Ascending aorta (tissue), 2 donors: ENCODE measurements around the gene DEUP1. TPM values are rescaled to one million over a fixed set of nuclear protein-coding genes. Genes with fewer than 3 reads are reported as not detected.

Experiments
- DNase-seq, 2 donors: peaks; one replicate each; pipeline ENCODE4 v3.0.0-alpha.2; 2019; ENCODE audit warnings: low spot score in 2 of 2
- H3K27ac ChIP-seq, 2 donors: fragments of 200-600 bp; sonication (generic); one replicate each; pipeline ENCODE4 v1.5.1; 2016 to 2017; ENCODE audit warnings: mild to moderate bottlenecking in 1 of 2
- H3K27me3 ChIP-seq: fragments of 200-600 bp; sonication (generic); one replicate; pipeline ENCODE4 v1.5.1; 2017
- H3K36me3 ChIP-seq, 2 donors: fragments of 200-600 bp; sonication (generic); one replicate each; pipeline ENCODE4 v1.5.1; 2016
- H3K4me1 ChIP-seq, 2 donors: fragments of 200-600 bp; sonication (generic); one replicate each; pipeline ENCODE4 v1.5.1; 2016 to 2017; ENCODE audit warnings: mild to moderate bottlenecking in 1 of 2
- H3K4me3 ChIP-seq, 2 donors: fragments of 200-600 bp; sonication (generic); one replicate each; pipeline ENCODE4 v1.5.1; 2016 to 2017; ENCODE audit warnings: mild to moderate bottlenecking in 1 of 2
- H3K9me3 ChIP-seq, 2 donors: fragments of 200-600 bp; sonication (generic); one replicate each; pipeline ENCODE4 v1.5.1; 2016
- intact Hi-C: fragments of 100-400 bp; cut with DNase I; formaldehyde crosslinking; loops from one replicate; pipeline ENCODE4 v1.15.1; 2023
- total RNA-seq: library from RNA; depleted of rRNA; stranded (reverse); fragments of >200 nt; gene quantifications from one replicate; pipeline ENCODE4 v1.1.0, GENCODE V29; 2016
- TF ChIP-seq, protein P1 (sequence below), 3 experiments: fragments of 200-600 bp in 2 of 3; fragments of 450-650 bp in 1 of 3; sonication (generic) in 2 of 3; IDR thresholded peaks; one replicate each; pipeline ENCODE4 v1.5.1; 2016 to 2019; ENCODE audit warnings: antibody characterized with exemption in 3 of 3, mild to moderate bottlenecking in 1 of 3, moderate library complexity in 1 of 3

DEUP1 gene
- total RNA-seq, 1 donor from 2014 or later, result not detected

DNA sequence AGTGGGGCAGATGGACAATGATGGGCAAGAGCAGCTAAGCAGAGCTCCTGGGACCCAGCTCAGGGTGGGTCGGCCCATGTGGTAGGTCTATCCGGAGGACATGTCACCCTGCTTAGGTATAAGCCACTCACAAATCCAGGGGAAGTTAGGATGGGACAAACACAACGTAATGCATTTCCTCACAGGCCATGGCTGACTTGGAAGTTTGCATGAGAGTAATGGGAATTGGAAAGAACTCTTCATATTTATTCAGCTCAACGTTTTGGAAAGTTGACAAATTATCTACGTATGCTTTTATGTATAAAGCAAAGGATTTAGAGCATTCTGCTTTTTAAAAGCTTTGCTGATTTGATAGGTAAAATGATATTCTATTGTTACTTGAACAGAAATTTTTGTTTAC lies 137.7 kb downstream of the DEUP1 start:
- intact Hi-C loops, result no loop called here
- Histone ChIP-seq H3K36me3 (no peaks in the 10 kb centered on the region), H3K27me3 (no peaks in the 10 kb centered on the region), H3K4me1 (no peaks in the 10 kb centered on the region), H3K9me3 (no peaks in the 10 kb centered on the region), H3K4me3 (no peak overlapping the region), H3K27ac (no peak overlapping the region)
- DNase-seq, result no peak
- TF ChIP-seq, protein P1, sequence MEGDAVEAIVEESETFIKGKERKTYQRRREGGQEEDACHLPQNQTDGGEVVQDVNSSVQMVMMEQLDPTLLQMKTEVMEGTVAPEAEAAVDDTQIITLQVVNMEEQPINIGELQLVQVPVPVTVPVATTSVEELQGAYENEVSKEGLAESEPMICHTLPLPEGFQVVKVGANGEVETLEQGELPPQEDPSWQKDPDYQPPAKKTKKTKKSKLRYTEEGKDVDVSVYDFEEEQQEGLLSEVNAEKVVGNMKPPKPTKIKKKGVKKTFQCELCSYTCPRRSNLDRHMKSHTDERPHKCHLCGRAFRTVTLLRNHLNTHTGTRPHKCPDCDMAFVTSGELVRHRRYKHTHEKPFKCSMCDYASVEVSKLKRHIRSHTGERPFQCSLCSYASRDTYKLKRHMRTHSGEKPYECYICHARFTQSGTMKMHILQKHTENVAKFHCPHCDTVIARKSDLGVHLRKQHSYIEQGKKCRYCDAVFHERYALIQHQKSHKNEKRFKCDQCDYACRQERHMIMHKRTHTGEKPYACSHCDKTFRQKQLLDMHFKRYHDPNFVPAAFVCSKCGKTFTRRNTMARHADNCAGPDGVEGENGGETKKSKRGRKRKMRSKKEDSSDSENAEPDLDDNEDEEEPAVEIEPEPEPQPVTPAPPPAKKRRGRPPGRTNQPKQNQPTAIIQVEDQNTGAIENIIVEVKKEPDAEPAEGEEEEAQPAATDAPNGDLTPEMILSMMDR (IDR thresholded peaks at IDR 0.05), result no peak

DNA sequence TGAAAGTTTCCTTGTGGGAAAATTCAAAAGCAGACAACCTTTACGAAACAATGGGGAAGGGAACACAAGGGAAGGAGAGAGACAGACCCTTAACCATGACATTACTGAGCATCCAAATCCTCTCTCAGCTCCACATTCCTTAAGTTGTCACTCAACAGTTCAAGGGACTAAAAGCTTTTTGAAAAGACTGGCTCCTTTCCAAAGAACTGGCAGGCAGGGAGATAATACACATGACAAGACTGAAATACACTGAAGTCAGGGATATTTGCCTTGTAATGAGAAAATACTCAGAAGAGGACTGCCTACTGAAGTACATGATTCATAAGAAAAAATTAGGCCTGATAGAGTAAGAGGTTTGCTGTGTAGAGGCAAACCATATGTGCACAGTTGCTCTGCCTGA lies 143.6 kb downstream of the DEUP1 start:
- no peaks in the 10 kb centered on the region for H3K4me1 ChIP-seq
- H3K9me3 ChIP-seq, result no peaks in the 10 kb centered on the region
- H3K27me3 ChIP-seq, result no peaks in the 10 kb centered on the region
- H3K27ac ChIP-seq, result no peak overlapping the region
- H3K36me3 ChIP-seq, result peaks cover 7 to 16% of the 10 kb centered on the region in 2 donors
- no peak overlapping the region for H3K4me3 ChIP-seq
- TF ChIP-seq, protein P1 (IDR thresholded peaks at IDR 0.05), result no peak
- intact Hi-C loops, result no loop called here
- DNase-seq, result no peak

DNA sequence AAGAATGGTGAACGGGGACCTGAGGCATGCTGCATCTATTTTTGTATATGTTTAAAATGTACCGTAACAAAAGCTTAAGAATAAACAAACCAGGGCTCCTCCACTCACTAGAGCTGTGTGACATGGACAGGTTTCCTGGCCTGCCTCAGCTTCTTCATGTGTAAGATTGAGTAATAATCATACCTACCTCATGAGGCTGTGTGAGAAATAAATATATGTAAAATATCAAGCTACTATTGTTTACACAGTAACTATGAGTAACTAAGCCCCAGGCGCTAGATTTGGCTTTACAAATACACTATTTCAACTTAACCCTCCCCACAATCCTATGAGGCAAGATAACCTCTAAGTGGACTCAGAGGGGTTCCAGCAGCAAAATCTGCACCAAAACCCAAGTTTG lies 146.3 kb downstream of the DEUP1 start:
- H3K27me3 ChIP-seq, result no peaks in the 10 kb centered on the region

DNA sequence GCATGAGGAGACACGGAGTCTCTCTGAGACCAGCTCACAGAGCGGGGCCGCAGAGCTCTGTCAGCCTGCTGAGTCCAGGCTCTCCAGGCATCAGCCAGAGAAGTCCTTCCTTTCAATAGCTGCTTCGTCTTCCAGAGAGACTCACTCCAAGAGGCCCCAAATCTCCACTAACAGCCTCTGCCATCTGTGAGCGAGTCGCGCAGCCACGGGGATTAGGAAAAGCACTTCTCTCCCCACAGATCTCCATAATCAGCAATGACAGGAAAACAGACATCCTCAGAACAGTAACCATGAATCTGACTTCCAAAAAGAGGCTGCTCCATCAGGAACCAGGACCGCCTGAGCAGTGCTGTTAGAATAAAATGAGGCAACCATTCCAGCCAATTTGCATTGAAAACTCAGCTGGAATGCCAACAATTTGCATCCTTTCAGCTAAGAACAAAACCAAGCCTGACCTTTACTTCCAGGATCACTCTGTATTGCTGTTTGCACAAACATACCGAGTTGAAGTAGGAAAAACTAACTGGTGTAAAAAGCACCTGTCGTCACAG lies 147.2 kb downstream of the DEUP1 start:
- Histone ChIP-seq H3K4me1 (no peaks in the 10 kb centered on the region), H3K27me3 (no peaks in the 10 kb centered on the region), H3K4me3 (no peak overlapping the region), H3K27ac (no peak overlapping the region), H3K9me3 (no peaks in the 10 kb centered on the region), H3K36me3 (peaks cover 7 to 17% of the 10 kb centered on the region in 2 donors)
- TF ChIP-seq, protein P1 (IDR thresholded peaks at IDR 0.05), result no peak
- intact Hi-C loops, result no loop called here
- DNase-seq, result no peak

More for the DNA sequence above, 146.3 kb downstream of the DEUP1 start:
- Histone ChIP-seq H3K4me1 (no peaks in the 10 kb centered on the region), H3K36me3 (peaks cover 7 to 17% of the 10 kb centered on the region in 2 donors), H3K4me3 (no peak overlapping the region), H3K27ac (no peak overlapping the region), H3K9me3 (no peaks in the 10 kb centered on the region)
- TF ChIP-seq, protein P1 (IDR thresholded peaks at IDR 0.05), result no peak
- intact Hi-C loops, result no loop called here
- no peak for DNase-seq

DNA sequence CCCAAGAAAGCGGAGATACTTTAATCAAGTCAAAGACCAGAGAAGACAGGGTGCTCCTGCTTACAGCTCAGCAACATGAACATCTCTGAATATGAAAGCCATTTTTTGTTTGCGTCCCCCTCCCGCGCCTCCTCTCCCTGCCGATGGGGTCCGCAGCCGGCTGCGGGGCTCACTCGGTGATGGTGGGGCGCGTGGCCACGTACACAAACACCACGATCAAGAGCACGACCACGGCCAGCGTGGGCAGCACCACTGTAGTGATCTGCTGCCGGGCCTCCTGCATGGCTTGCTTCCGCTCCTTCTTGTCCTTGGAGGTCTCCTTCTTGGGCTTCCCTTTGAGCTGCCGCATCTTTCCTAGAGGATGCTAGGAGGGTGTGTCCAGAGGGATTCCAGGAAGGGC lies 148.3 kb downstream of the DEUP1 start:
- Histone ChIP-seq H3K27me3 (no peaks in the 10 kb centered on the region), H3K4me1 (no peaks in the 10 kb centered on the region), H3K27ac (no peak overlapping the region), H3K9me3 (no peaks in the 10 kb centered on the region), H3K4me3 (no peak overlapping the region), H3K36me3 (peaks cover 7 to 17% of the 10 kb centered on the region in 2 donors)
- intact Hi-C loops, result no loop called here
- DNase-seq, result no peak
- TF ChIP-seq, protein P1 (IDR thresholded peaks at IDR 0.05), result no peak

DNA sequence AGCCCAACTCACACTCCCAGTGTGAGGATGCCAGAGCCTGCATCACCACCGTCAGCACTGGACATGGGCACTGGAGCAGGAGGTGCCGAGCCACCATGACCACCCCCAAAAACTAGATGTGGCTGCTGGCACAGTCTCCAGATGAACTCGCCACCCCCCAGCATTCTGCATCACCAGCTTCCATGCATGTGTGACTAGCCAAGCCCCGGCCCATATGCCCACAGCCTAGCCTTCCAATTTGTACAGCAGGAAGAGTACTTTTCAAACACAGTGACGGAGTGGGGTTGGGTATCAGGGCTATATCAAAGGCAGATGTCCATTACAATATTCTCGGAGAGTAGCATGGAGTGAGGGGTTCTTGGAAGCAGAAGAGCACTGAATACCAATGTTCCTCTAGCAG lies 149.7 kb downstream of the DEUP1 start:
- Histone ChIP-seq H3K4me1 (no peaks in the 10 kb centered on the region), H3K4me3 (no peak overlapping the region), H3K27me3 (no peaks in the 10 kb centered on the region), H3K9me3 (no peaks in the 10 kb centered on the region), H3K27ac (no peak overlapping the region), H3K36me3 (peaks cover 7 to 17% of the 10 kb centered on the region in 2 donors)
- TF ChIP-seq, protein P1 (IDR thresholded peaks at IDR 0.05), result no peak
- intact Hi-C loops, result loop anchor here (10.0 kb wide), 1 partner anchor 145 kb away; no protein-coding TSS in a partner anchor
- no peak for DNase-seq
